Jurkat, Clone E6-1 (cell line): Measurements from ENCODE around the gene SVIL.
"Not testable (repeated sequence)": the region's sequence is repeated elsewhere in the genome, so short reads cannot be mapped to it uniquely, and the experiment has no call there.

Experiments used
- DNase-seq: peaks from one replicate; pipeline ENCODE4 v3.0.0-alpha.2; 2011; ENCODE audit warnings: low read depth, low spot score
- H3K4me3 ChIP-seq: 2 replicates; pipeline ENCODE4 v1.5.1; 2011; ENCODE audit warnings: mild to moderate bottlenecking, low read length, control low read depth, moderate library complexity

The SVIL gene

DNA sequence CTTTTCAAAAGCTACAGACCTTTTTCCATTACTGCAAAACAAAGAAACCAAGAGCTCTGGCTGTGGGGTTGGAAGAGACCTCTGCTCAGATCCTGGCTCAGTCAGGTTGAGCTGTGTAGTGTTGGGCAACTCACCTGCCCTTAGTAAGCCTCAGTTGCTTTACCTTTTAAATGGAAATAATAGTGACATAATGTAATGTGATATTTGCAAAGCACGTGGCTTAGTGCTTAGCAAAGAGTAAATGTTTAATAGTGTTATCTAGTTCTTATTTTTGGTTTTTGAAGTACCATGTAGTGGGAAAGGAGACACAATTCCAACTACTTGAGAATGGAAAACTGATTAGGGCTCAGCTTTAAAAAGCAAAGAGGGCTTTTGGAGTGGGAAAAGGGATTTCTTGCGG is 100.2 kb downstream of the SVIL start:
- no peak for DNase-seq

DNA sequence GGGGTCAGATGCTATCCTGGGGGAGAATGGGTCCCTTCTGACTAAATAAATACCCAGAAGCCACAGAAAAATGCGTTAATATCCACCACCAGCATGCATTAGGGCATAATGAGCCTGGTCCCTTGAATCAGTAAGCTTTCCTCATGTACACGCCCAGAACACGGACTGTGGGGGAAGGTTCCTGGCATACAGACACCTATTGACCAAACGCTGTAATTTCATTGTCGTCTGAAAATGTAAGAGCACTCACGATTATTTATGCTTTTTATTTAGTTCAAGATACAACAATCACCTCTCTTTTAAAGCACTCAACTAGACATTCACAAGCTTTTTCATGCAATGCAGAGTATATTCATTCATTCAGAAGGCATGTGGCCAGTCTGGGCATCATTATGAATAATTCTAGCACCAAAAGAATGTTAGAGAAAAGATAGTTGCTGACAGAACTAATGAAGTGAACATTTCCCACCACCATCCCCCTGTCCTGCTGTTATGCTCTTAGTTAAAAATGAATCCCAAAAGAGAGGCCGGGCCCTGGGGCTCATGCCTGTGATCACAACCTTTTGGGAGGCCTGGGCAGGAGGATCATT is 101.0 kb downstream of the SVIL start:
- no peak for DNase-seq
- H3K4me3 ChIP-seq = no peak overlapping the region

More for the DNA sequence above, 100.2 kb downstream of the SVIL start:
- H3K4me3 ChIP-seq = no peak overlapping the region

DNA sequence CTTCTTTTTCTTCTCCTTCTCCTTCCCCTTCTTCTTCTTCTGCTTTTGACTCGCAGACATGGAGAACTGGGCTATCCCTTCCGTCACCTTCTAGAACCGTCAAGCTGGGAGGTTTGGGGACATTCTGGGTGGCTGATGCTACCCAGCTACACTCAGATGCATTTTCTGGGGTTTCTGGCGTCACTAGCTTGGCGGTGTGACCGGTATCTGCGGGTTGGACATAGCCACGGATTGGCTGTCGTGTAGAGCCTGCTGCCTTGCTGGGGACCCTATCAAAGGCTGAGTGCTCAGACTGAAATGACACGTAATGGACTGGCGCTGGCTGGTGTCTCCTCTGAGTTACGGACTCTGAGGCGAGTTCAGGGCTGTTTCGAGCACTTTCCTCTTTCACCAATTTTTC is 101.7 kb downstream of the SVIL start:
- H3K4me3 ChIP-seq = no peak overlapping the region
- no peak for DNase-seq

DNA sequence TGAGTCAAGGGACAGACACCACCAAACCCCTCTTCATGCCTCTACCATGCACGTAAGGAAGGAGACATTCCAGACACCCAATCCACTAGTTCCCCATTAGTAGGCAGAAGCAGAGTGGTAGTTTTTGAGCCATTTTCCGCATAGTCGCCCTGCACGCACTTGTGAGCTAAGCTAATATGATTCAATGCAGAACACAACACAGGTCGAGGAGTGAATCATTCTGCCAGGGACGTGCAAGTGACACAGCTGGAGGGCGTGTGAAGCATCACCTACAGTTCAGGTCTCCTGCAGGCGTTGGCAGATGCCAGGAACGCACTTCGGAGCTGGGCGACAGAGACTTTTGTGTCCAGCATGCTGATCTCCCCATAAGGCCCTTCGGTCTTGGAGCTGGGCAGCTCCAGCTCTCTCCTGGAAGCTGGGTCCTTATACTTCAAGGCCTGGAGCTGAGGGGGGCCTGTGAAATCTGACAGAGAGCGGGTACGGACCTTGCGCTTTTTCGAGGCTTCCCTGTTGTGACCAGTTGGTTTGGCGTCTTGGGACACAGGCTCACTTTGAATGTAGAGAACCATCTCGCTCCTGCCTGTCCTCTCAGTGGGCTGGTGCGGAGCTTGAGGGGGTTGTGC is 102.4 kb downstream of the SVIL start:
- no peak for DNase-seq
- H3K4me3 ChIP-seq = no peak overlapping the region

DNA sequence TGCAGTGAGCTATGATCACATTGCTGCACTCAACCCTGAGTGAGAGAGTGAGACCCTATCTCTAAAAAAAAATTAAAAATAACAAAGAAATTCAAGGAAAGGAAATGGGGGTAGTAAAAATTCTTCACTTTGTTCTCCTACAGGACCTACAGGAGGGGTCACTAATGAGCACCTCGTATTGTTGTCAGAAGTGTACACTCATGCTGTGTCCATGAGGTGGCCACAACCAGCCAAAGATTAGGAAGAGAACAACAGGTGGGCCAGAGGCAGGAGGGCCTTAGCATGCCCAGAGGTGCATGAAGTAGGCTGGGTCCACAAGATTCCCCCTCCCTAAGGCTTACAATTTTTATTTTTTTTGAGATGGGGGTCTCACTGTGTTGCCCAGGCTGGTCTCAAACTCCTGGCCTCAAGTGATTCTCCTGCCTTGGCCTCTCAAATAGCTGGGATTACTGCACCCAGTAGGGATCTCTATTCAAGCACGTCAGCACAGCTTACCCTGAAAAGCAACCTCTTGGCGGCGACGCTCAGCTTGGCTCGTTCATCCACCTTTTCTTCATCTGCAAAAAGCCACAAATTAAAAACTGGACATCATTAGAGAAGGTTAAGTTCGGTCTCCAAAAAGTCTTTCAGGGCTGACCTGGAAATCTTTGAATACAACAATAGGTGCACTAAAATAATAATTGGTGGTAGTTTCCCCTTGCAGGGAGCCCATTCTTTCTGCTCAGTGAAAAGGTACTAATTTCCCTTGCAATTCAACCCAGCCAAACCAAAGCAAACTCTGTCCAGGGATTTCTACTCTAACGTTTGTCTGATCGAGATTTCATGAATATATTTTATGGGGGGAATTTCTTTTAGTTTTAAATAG is 104.4 kb downstream of the SVIL start:
- no peak overlapping the region for H3K4me3 ChIP-seq
- DNase-seq = no peak

DNA sequence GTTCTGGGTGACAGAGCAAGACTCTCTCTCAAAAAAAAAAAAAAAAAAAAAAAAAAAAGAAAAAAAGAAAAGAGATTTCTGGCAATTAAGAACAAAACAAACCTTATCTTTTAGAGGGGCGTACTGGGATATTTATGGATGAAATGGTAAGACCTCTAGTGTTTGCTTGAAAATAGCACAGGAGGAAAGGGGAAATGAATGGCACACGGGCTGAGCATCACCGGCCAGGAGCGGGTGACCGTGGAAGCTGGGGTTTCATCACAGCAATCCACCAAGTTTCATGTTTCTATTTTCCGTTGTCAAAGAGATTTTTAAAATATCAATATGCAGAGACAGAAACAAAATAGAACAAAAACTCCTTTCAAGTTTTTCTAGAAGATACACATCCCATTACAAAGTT is 105.6 kb downstream of the SVIL start:
- no peak for DNase-seq

DNA sequence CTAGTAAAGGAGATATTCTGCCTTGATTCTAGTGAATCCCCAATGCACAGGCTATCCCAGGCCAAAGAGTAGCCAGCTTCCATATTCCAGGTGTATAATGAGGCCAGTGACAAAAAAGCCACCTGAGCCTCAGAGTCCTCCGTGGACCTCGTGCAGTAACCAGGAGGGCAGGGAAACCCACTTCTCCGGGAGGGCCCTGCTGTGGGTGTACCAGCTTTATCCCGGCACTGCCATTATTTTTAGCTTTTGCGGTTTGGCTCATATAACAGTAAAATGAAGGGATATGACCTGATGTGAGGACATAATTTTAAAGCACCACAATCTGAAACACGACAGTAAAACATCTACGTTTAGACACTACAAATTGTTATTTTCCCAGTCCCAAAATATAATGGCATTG is 109.0 kb downstream of the SVIL start:
- DNase-seq = no peak
- H3K4me3 ChIP-seq = no peak overlapping the region

More for the DNA sequence above, 105.6 kb downstream of the SVIL start:
- no peak overlapping the region for H3K4me3 ChIP-seq

DNA sequence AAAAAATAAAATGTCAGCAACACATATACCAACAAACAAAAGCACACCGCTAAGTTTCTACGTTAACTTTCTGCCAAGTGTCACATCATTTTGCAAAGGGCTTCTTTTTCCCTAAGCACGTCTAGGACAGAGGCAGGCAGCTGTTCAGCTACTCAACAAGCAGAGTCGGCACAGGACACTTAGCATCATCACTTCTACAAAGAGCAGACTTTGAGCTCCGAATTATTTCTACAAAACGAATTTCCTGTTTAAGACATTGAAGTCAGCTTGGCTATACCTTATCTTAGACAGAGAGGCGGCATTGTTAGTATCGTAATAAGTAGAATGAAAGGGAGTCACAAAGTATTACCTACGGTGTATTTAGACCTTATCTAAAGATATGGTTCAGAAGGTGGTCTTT is 110.1 kb downstream of the SVIL start:
- H3K4me3 ChIP-seq = no peak overlapping the region
- no peak for DNase-seq

DNA sequence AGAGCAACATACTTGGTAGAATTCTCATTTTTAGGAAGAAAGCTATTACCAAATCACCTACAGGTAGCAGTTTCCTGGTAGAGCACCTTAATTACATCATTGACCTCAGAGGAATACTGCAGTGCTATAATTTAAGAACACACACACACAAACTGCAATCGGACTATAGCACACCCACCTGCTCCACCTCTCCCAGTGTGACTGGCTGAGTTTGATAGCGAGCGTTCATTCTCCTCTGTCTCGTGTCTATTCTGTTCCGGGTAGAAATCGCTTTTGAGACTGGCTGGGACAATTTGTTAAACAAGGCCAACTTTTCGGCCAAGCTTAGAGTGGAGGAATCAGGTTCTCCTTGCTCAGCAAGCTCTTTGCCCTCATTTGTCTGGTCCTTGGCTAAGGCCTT is 110.5 kb downstream of the SVIL start:
- no peak for DNase-seq

DNA sequence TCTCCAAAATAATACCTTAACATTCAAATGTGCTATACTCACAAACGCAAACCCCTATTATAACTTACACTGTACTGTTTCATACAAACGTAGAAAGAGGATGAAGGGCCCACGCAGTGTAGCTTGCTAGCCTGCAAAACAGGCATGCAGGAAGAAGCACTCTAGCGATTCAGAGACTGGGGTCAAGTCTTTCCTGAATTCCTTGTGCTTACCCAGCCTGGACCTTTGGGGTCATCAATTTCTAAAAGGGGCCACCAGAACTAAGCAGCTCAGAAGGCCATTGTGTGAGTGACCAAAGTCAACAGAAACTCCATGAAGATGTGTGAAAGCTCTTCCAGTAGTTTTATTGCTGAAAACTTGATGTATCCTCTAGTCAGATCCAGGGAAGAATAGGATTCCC is 111.9 kb downstream of the SVIL start:
- no peak for DNase-seq
- H3K4me3 ChIP-seq = no peak overlapping the region

More for the DNA sequence above, 110.5 kb downstream of the SVIL start:
- no peak overlapping the region for H3K4me3 ChIP-seq

DNA sequence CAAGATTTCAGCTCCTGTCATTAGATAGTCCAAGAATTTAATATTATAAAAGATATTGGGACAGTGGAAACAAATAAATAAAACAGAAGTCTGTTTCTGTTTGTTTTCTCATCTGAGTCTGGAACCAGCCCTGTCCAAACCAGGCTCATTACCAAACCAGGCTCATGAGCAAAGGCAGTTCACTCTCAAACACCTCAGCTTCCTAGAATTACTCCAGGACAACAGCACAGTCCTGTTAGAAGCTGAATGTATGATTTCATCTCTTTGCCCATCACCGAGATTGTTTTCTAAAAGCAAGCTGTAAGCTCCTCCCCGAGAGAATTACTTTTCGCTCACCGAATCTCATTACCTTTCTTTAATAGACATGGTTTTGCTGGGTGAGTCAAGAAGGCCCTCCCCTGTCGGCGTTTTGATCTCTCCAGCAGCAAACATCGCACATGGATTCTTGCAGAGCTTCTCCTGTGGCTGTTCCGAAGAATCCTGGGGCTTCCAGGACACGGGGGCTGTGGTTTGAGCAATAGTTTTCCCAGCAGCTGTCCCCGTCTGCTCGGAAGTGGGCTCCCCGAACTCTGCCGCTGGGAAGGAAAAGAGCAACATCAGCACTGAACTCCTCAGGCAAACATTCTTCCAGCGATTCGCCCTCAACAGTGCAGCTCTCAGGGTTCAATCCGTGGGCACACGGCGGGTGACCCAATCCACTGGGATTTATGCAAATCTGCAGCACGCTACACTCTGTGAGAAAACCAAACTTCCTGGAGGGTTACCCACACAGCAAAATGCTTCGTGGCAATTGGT is 112.5 kb downstream of the SVIL start:
- DNase-seq = peak; percentile 17
- no peak overlapping the region for H3K4me3 ChIP-seq

DNA sequence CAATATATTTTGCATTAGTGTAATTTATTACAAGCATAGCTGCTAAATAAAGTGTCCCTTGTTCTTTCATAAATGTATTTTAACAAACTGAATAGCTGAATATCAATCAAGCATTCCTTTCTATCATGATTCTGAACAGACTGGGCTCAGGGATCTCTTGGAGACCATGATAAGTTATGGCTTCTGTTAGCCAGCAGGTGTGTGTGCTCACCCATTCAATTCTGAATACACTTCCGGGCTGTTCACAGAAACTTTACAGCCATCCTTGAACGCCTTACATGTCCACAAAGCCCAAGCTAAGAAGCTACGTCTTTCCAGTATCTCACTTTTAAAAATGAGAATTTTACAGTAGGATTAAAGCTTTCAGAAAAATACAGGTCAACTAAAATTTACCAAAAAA is 115.1 kb downstream of the SVIL start:
- no peak for DNase-seq

DNA sequence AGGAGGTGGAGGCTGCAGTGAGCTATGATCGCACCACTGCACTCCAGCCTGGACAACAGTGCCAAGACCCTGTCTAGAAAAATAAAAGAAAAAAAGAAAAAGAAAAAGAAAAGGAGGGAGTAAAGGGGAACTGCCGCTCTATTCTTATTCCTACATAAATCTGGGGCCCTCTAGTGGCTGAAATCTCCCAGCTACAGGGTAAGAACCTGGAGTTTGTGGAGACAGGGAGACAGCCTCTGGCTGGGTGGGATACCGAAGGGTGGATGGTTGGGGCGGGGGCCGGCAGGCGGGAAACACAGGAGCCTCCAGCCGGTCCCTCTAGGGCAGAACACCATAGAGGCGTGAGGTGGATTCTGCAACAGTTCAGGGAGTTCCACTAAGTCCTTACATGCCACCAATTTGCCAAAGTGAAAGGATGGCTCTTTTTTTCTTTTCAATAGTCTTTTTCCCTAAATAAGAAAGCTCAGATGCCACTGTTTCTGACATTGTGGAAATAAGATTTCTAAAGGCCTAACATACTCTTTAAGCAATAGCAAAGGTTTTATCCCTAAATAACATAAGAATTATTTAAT is 117.3 kb downstream of the SVIL start:
- no peak for DNase-seq
- no peak overlapping the region for H3K4me3 ChIP-seq

More for the DNA sequence above, 115.1 kb downstream of the SVIL start:
- H3K4me3 ChIP-seq = no peak overlapping the region

DNA sequence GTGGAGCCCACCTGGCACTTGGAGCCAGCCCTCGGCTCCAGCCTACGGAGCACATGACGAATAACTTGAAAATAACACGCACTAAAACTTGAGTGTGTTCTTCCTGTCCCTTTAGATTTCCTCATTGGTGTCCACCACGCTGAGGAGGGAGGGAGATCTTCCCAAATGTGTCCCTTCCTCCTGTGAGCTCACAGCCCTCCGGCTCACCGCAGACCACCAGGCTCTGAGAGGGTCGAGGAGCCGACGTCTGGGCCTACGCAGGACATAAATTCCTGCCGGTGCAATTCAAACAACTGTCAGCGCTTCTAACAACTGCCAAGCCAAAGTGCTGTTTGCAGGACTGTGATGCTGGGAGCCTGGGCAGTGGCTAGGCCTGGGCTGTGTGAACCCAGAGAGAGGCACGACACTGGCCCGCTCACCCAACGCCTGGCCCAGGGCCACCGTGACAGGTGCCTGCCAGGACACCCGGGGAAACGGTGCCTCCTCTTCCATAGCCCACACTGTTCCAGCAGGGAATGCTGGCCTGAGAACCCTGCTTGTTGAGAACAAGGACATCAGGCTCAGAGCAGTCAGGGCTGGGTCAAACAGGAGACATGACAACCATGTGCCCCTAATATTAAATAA is 118.3 kb downstream of the SVIL start:
- not testable (repeated sequence) for H3K4me3 ChIP-seq, DNase-seq

DNA sequence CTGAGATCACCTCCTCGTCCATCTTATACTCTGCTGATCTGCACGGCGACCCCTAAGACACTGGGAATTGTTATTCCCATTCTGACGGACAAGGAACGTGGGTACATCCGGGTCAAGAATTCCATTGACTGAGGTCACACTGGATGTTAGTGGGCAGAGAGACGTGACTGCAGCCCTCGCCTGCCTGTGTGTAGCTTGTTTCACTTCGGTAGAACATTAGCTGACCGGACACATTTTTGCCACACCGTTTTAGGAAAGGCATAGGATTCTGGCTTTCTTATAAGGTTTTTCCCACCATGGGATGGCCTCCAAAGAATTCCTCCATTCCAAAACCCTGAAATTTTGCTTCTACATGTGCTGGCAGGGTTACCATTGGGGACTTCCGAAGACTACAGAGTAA is 118.9 kb downstream of the SVIL start:
- not testable (repeated sequence) for DNase-seq, H3K4me3 ChIP-seq

DNA sequence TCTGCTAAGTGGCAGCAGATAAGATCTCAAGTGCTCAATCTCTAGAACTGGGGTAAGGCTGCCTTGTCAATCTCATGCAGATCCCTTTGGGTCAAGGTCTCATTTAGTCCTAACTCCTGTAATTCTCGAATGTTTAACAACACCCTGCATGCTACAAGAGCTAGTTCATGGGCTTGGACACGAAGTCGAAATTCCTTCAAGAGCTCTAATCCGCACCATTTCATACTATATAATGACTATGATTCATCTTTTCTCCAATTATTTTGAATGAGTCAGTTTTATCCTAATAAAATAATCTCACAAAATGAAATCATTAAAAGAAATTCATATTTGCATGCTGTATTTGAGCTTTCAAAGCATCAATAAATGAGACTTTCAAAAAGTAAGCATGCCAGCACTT is 119.7 kb downstream of the SVIL start:
- not testable (repeated sequence) for H3K4me3 ChIP-seq, DNase-seq

DNA sequence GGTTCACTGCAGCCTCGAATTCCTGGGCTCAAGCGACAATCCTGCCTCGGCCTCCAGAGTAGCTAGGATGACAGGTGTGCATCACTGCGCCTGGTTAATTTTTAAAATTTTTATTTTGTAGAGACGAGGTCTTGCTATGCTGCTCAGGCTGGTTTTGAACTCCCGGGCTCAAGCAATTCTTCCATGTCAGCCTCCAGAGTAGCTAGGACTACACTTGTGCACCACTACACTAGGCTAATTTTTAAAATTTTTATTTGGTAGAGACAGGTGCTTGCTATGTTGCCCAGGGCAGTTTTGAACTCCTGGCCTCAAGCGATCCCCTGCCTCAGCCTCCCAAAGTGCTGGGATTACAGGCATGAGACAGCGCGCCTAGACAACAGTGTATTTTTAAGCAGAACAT is 120.5 kb downstream of the SVIL start:
- DNase-seq = no peak
- H3K4me3 ChIP-seq = no peak overlapping the region

DNA sequence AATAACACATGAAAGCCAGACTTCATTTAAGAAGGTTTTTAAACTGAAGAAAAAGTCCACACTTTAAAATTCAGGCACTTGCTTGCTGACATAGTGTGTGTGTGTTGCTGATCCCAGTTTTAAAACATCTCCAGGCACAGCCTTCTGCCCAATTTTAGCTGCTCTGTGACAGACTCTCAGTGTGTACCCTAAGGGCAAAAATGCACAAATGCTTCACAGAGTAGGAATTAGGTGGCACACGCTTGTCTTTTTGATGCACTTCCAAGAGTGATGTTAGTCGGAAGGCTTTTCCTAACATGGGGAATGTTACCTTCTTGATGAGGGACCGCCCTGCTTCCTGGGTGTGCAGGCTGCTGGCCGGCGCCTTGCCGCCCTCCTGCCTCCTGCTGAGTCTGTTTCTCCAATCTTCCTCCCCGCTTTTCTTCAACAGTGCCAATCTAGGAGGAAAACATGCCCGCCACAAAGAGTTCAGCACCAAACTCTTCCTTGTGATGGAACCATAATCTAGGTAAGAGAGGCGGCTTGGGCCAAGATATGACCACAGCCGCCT is 122.3 kb downstream of the SVIL start:
- no peak overlapping the region for H3K4me3 ChIP-seq
- DNase-seq = no peak
